Measurements from ENCODE around the gene NEU4.
"Not testable (repeated sequence)": the region's sequence is repeated elsewhere in the genome, so short reads cannot be mapped to it uniquely, and the experiment has no call there.

Gene NEU4

DNA sequence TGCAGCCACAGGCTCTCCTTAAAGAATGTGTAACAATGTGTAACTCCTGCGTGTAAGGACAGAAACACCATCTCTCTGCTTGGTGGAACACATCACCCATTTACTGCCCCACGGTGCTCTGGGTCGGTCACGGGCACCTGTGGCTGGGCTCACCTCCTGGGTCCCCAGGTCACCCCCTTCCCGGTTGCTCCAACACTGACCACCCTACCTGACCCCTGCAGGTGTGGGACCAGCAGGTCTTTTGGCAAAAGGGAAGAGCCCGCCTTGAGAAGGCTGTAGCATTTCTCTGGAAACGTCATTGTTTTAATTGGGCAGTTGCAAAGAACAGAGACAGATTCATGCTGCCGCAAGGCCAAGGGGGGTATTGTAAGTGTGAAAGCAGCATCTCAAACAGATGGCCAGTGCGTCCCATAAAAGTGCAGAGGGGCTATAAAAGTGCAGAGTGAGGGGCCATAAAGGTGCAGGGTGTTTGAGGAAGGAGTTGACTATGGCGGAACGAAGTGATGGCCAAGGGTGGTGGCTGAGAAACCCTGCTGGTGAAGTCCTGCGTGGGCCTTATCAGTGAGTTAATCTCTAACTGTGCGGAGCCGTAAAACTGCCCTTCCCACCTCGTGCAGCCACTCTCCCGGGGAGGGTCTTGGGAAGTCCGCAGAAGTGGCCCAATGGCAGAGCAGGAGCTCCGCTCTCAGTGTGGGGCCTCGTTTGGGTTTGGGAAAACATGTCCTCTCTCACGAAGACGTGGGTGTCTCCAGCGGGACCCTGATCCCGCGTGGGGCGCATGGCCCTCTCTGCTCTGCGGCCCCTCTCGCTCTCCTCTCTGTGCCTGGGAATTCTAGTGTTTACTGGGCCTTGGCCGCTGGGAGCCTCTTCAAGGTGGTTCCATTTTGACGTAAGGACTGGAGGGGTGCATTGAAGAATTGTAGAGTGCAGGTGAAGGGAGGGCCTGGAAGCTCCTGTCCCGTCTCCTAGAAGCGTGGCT is 13.7 kb upstream of the NEU4 start:
- H3K9me3 ChIP-seq (ENCODE audit: control insufficient read depth, insufficient read depth, low read length), result no peaks in the 10 kb centered on the region; the same call in 1 of the 2 replicates

DNA sequence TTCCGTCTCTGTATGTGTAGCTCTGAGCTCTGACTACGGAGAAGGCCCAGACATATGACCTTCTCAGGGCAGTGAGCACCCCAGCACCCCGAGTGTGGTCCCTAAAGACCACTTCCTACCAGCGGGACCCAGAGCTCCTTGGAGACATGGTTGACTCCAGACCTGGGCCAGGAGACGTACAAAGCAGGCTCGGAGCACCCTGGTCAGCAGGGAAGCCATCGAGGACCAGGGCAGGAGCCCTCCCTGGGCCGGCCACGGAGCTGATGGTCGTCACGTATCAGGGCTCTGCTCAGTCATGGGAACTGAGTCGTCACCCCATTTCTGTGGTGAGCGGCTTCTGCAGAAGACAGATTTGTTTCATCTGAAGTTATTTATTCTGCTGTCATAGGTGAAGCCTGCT is 12.8 kb upstream of the NEU4 start:
- Histone ChIP-seq H3K27me3 (ENCODE audit: control insufficient read depth, insufficient read depth, low read length) (no peaks in the 10 kb centered on the region), H3K36me3 (ENCODE audit: control insufficient read depth, insufficient read depth, low read length) (no peaks in the 10 kb centered on the region)

More for the DNA sequence above, 13.7 kb upstream of the NEU4 start:
- Histone ChIP-seq H3K36me3 (ENCODE audit: control insufficient read depth, insufficient read depth, low read length) (no peaks in the 10 kb centered on the region), H3K9ac (ENCODE audit: low read depth, low read length) (no peak overlapping the region), H3K27me3 (ENCODE audit: control insufficient read depth, insufficient read depth, low read length) (no peaks in the 10 kb centered on the region), H3K4me1 (ENCODE audit: control insufficient read depth, insufficient read depth, low read length) (peaks cover 4% of the 10 kb centered on the region; the same call in 1 of the 2 replicates), H3K27ac (ENCODE audit: low read depth, low read length) (no peak overlapping the region), H3K4me3 (ENCODE audit: low read depth, low read length) (no peak overlapping the region)

DNA sequence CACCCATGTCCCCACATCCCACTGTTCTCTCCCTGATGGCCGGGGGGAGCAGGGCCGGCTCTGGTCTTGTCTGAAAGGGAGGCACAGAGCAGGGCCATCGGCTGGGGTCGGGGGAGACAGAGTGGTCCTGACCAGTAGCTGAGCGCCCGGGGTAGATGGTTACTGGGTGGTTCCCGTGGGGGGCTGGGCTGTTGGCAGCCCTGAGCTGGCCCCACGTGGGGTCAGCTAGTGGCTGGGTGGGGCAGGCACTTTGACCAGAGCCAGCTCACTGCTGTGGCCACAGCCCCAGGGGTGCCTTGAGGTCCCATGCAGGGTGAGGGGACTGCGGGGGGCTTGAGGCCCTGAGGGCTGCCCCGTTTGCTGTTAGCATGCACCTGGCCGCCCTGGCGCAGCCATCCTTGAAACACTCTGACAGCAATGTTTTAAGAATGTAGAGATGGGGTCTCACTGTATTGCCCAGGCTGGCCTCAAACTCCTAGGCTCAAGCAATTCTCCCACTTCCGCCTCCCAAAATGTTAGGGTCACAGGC is 12.3 kb upstream of the NEU4 start:
- Histone ChIP-seq H3K9ac (ENCODE audit: low read depth, low read length) (no peak overlapping the region), H3K4me1 (ENCODE audit: control insufficient read depth, insufficient read depth, low read length) (peaks cover 4% of the 10 kb centered on the region), H3K36me3 (ENCODE audit: control insufficient read depth, insufficient read depth, low read length) (no peaks in the 10 kb centered on the region), H3K27ac (ENCODE audit: low read depth, low read length) (no peak overlapping the region), H3K4me3 (ENCODE audit: low read depth, low read length) (no peak overlapping the region), H3K27me3 (ENCODE audit: control insufficient read depth, insufficient read depth, low read length) (no peaks in the 10 kb centered on the region; the same call in 1 of the 2 replicates), H3K9me3 (ENCODE audit: control insufficient read depth, insufficient read depth, low read length) (no peaks in the 10 kb centered on the region)

More for the DNA sequence above, 12.8 kb upstream of the NEU4 start:
- H3K4me3 ChIP-seq (ENCODE audit: low read depth, low read length), result no peak overlapping the region
- H3K27ac ChIP-seq (ENCODE audit: low read depth, low read length), result no peak overlapping the region
- H3K9ac ChIP-seq (ENCODE audit: low read depth, low read length), result no peak overlapping the region
- no peaks in the 10 kb centered on the region; the same call in 1 of the 2 replicates for H3K9me3 ChIP-seq (ENCODE audit: control insufficient read depth, insufficient read depth, low read length)
- H3K4me1 ChIP-seq (ENCODE audit: control insufficient read depth, insufficient read depth, low read length), result peaks cover 4% of the 10 kb centered on the region; the same call in 1 of the 2 replicates

DNA sequence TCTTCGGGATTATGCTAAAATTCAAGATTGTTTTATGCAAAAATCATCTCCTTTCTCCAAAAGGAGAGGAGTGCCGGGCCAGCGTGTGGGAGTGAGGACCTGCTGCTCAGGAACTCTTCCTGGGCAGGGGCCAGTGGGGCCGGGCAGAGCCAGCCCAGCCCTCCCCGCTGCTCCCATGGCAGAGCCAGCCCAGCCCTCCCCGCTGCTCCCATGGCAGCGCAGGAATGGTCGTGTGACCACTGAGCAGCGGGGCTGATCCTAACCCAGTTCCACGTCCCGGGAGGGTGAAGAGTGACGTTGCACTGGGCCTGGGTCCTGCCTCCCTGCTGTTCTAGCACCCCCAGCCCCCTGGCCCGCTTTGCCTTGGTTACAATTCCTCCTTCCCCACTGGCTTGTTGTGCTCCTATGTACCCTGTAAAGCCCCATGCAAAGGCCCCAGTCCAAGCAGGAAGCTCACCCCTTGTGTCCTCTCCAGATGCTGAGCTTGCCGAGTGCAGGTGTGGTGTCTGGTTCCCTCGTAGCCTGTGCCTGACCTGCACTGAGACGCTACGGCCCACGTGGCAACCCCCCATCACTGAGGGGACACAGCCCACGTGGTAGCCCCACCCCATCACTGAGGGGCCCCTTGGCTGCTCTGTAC is 11.4 kb upstream of the NEU4 start:
- no peak overlapping the region for H3K9ac ChIP-seq (ENCODE audit: low read depth, low read length)
- H3K27me3 ChIP-seq (ENCODE audit: control insufficient read depth, insufficient read depth, low read length), result no peaks in the 10 kb centered on the region; the same call in 1 of the 2 replicates
- no peaks in the 10 kb centered on the region for H3K36me3 ChIP-seq (ENCODE audit: control insufficient read depth, insufficient read depth, low read length)
- no peak overlapping the region for H3K4me3 ChIP-seq (ENCODE audit: low read depth, low read length)
- peaks cover 7% of the 10 kb centered on the region for H3K4me1 ChIP-seq (ENCODE audit: control insufficient read depth, insufficient read depth, low read length)
- no peak overlapping the region for H3K27ac ChIP-seq (ENCODE audit: low read depth, low read length)
- H3K9me3 ChIP-seq (ENCODE audit: control insufficient read depth, insufficient read depth, low read length), result no peaks in the 10 kb centered on the region

DNA sequence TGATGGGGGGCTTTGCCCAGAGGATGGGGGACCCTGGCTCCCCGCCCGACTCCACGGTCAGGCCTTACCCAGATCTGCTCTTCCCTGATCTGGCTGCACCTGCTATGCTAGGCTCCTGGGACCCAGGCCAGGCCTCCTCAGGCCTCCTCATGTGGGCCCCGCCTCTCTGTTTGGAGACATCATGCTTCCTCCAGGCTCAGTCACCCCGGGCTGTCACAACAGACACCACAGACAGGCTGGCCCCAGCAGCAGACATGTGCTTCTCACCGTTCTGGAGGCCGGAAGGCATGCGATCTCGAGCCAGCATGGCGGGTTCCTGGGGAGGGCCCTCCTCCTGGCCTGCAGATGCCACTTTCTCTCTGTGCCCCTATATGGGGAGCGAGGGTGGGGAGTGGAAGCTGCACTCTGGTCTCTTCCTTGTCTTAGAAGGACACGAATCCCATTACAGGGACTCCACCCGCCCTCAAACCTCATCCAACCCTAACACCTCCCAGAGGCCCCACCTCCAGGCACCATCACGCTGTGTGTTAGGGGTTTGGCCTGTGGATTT is 10.8 kb upstream of the NEU4 start:
- H3K27me3 ChIP-seq (ENCODE audit: control insufficient read depth, insufficient read depth, low read length), result peaks cover 6% of the 10 kb centered on the region
- no peaks in the 10 kb centered on the region for H3K36me3 ChIP-seq (ENCODE audit: control insufficient read depth, insufficient read depth, low read length)
- no peak overlapping the region for H3K9ac ChIP-seq (ENCODE audit: low read depth, low read length)
- no peaks in the 10 kb centered on the region for H3K9me3 ChIP-seq (ENCODE audit: control insufficient read depth, insufficient read depth, low read length)
- no peak overlapping the region for H3K4me3 ChIP-seq (ENCODE audit: low read depth, low read length)
- peaks cover 5% of the 10 kb centered on the region for H3K4me1 ChIP-seq (ENCODE audit: control insufficient read depth, insufficient read depth, low read length)
- H3K27ac ChIP-seq (ENCODE audit: low read depth, low read length), result no peak overlapping the region

DNA sequence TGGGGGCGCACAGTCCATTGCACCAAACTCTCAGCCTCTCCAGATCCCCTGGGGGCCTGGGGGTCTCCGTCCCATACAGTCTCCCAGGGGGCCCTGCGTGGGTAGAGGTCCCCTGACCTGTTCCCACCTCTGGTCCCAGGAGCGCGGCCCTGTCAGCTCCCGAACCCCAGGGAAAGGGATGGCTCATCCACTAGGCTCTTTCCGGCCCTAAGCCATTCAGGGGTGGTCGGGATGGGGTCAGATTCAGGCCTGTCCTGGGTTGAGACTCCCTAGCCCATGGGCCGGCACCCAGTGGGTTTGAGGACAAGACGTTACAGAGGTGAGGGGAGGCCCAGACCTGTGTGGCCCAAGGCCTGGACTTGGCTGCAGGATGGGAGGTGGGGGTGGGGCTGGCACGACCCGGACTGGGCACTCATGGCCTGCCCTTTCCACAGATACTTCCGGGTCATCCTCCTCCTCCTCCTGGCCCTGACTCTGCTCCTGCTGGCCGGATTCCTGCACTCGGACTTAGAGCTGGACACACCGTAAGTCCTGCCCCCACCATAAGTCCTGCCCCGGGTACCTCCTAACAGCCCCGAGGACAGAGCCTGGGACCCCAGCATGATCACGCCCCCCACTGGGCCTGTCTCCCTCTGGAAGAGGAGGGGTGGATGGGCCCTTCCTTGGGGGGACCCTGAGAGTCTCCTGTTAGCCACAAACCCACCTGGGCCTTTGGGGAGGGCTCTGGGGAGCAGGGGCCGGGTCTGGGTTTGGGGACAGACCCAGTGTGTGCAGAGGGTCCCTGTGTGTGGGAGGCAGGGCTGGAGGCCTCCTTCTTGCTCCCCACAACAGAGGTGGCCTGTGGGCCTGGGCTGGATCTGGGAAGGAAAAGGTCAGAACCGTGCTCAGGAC is 10.1 kb upstream of the NEU4 start:
- no peak overlapping the region for H3K27ac ChIP-seq (ENCODE audit: low read depth, low read length)
- H3K4me1 ChIP-seq (ENCODE audit: control insufficient read depth, insufficient read depth, low read length), result peaks cover 3% of the 10 kb centered on the region
- peaks cover 13% of the 10 kb centered on the region for H3K27me3 ChIP-seq (ENCODE audit: control insufficient read depth, insufficient read depth, low read length)
- no peaks in the 10 kb centered on the region for H3K9me3 ChIP-seq (ENCODE audit: control insufficient read depth, insufficient read depth, low read length)
- no peaks in the 10 kb centered on the region for H3K36me3 ChIP-seq (ENCODE audit: control insufficient read depth, insufficient read depth, low read length)
- no peak overlapping the region for H3K9ac ChIP-seq (ENCODE audit: low read depth, low read length)
- no peak overlapping the region for H3K4me3 ChIP-seq (ENCODE audit: low read depth, low read length)

DNA sequence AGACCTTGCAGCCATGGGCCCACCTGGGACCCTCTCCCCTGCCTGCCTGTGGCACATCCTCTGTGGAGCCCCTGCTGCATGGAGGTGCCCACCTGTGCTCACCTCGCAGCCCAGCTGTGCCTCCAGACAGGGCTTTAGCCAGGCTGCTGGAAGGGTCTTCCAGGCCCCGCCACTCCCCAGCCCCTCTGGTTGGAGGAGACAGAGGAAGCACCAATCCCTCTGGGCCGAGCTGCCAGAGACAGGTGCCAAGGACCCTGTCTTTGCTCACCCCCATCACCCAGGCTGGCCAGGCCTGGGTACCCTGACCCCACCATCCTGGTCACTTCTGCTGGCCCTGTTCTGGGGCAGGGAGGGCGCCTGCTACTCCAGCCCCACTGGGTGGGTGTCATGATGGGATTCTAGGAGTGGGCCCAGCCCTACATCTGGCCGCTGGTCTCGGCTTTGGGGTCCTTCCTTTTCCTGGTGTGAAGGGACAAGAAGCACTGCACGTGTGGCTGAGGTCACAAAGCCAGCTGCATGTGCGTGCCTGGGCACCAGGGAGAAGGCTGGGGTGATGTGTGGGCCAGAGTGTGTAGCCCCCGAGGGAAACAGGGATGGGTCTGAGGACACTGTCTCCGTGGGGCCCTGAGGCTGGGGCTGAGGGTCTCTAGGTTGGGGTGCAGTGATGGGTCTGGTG is 9.3 kb upstream of the NEU4 start:
- no peak overlapping the region for H3K27ac ChIP-seq (ENCODE audit: low read depth, low read length)
- H3K36me3 ChIP-seq (ENCODE audit: control insufficient read depth, insufficient read depth, low read length), result no peaks in the 10 kb centered on the region
- peaks cover 8% of the 10 kb centered on the region for H3K4me1 ChIP-seq (ENCODE audit: control insufficient read depth, insufficient read depth, low read length)
- H3K9ac ChIP-seq (ENCODE audit: low read depth, low read length), result no peak overlapping the region
- peaks cover 21% of the 10 kb centered on the region for H3K27me3 ChIP-seq (ENCODE audit: control insufficient read depth, insufficient read depth, low read length)
- no peak overlapping the region for H3K4me3 ChIP-seq (ENCODE audit: low read depth, low read length)
- H3K9me3 ChIP-seq (ENCODE audit: control insufficient read depth, insufficient read depth, low read length), result no peaks in the 10 kb centered on the region

DNA sequence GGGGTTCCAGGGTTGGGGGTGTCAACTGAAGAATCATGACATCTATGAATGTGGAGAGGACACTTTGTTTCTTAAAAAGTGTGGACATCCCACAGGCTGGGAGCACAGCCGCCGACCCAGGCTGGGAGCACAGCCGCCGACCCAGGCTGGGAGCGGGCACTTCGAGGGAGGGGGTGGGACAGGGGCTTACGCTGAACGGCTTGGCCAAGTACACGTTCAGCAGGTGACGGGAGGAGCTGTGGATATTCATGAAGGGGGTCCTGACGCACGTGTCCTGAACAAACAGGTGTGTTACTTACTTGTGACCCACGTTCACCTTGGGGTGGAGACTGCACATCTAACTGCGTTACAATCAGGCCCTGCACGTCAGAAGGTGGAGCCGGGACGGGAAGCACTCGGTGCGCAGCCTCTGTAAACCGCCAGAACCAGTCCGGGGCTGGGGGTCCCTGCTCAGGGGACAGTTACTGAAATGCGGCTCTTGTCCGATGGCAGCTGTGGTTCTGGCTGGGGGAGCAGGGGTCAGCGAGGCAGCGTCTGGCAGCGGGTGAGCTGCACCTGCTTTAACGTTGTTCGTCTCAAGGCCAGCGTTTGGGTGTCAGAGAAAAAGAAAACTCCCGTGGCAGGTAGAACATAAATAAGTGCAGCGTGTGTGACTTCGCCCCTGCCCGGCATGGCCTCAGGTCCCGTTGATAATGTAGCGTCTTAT is 8.6 kb upstream of the NEU4 start:
- Histone ChIP-seq H3K4me1 (ENCODE audit: control insufficient read depth, insufficient read depth, low read length) (peaks cover 11% of the 10 kb centered on the region), H3K27me3 (ENCODE audit: control insufficient read depth, insufficient read depth, low read length) (peaks cover 24% of the 10 kb centered on the region)
- not testable (repeated sequence) for H3K4me3 ChIP-seq (ENCODE audit: low read depth, low read length); H3K9me3 ChIP-seq (ENCODE audit: control insufficient read depth, insufficient read depth, low read length); H3K27ac ChIP-seq (ENCODE audit: low read depth, low read length); H3K36me3 ChIP-seq (ENCODE audit: control insufficient read depth, insufficient read depth, low read length); H3K9ac ChIP-seq (ENCODE audit: low read depth, low read length)

DNA sequence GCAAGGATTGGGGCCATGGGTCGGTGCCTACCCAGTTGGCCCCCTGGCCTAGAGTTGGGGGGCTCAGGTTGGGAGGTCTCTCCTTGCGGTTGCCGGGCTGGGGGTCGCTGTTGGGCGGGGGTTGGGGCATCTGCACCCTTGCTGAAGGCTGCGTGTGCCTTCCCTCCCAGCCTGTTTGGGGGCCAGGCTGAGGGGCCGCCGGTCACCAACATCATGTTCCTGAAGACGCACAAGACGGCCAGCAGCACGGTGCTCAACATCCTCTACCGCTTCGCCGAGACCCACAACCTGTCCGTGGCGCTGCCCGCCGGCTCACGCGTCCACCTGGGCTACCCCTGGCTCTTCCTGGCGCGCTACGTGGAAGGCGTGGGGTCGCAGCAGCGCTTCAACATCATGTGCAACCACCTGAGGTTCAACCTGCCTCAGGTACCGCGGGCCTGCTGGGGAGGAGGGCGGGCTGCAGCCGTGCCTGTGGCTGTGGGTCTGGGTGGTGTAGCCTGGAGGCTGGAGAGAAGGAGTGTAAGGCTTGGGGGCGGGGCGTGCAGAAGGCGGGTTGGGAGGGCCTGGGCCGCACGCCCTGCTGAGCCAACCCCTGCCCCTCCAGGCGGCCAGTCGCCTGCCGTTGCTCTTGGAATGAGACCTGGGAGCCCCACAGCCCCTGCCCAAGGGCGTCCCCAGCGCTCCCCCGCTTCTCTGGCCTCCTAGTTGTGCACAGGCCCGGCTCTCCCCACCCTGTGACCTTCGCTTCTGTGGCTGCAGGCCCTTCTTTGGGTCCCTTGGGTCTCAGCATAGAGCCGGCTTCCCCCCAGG is 7.2 kb upstream of the NEU4 start:
- Histone ChIP-seq H3K4me1 (ENCODE audit: control insufficient read depth, insufficient read depth, low read length) (peaks cover 11% of the 10 kb centered on the region), H3K36me3 (ENCODE audit: control insufficient read depth, insufficient read depth, low read length) (no peaks in the 10 kb centered on the region), H3K9me3 (ENCODE audit: control insufficient read depth, insufficient read depth, low read length) (no peaks in the 10 kb centered on the region), H3K27ac (ENCODE audit: low read depth, low read length) (no peak overlapping the region), H3K4me3 (ENCODE audit: low read depth, low read length) (no peak overlapping the region), H3K27me3 (ENCODE audit: control insufficient read depth, insufficient read depth, low read length) (peaks cover 24% of the 10 kb centered on the region), H3K9ac (ENCODE audit: low read depth, low read length) (no peak overlapping the region)
